Stimulated activated CD8-positive, alpha-beta memory T cell treated with anti-CD3 and anti-CD28 coated beads, Interleukin-15, amount 100 ng/mL, for 1 hour (primary cell): ENCODE data around the gene TIMM50.
"Not testable (repeated sequence)": the region's sequence is repeated elsewhere in the genome, so short reads cannot be mapped to it uniquely, and the experiment has no call there.

Experiments
- DNase-seq: peaks from one replicate; pipeline ENCODE4 v3.0.0-alpha.2; 2020; ENCODE audit warnings: low read depth

TIMM50 gene

DNA sequence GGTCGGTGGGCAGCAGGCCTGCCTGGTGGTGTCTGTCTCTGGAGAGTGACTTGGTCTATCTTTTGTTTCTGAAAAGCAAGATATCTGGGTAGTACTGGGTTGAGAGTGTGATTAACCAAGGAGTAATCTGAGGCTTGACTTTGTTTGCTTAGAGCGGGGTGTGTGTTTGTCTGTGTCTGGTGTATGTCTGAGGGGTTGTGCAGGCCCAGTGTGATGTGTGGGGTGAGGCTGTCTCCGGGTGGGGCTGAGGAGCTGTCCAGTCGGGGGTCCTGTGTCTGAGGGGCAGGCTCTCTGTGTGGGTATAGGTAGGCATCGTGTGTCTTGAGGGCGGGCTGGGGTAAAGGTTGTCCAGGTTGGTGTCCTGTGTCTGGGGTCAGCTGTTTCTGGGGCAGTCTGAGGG is 11.1 kb upstream of the TIMM50 start:
- no peak for DNase-seq

DNA sequence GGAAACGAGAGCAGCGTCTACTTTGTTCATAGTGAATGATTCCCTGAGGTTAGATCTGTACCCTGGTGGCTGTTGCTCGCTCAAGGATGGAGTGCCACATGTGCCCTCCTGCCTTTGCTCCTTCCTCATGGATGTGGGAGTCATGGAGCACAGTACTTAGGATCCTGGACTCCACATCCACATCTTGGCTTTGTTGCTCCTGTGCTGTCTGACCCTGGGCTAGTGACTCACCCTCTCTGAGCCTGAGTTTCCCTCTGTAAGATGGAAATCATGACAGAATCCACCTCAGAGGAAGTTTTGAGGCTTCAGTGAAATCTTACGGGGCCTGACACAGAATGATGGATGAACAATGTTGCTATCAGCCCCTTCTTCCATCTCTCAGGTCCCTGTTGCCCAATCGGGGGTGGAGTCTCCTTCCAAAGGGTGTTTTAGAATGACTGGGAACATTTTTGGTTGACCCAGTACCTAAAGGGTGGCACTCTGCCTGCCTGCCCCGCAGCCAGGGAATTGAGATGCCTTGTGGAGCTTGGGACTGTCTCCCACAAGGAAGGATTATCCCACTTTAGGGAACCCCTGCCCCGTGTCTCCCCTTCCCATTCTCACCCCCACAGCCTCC is 9.8 kb upstream of the TIMM50 start:
- DNase-seq = no peak

DNA sequence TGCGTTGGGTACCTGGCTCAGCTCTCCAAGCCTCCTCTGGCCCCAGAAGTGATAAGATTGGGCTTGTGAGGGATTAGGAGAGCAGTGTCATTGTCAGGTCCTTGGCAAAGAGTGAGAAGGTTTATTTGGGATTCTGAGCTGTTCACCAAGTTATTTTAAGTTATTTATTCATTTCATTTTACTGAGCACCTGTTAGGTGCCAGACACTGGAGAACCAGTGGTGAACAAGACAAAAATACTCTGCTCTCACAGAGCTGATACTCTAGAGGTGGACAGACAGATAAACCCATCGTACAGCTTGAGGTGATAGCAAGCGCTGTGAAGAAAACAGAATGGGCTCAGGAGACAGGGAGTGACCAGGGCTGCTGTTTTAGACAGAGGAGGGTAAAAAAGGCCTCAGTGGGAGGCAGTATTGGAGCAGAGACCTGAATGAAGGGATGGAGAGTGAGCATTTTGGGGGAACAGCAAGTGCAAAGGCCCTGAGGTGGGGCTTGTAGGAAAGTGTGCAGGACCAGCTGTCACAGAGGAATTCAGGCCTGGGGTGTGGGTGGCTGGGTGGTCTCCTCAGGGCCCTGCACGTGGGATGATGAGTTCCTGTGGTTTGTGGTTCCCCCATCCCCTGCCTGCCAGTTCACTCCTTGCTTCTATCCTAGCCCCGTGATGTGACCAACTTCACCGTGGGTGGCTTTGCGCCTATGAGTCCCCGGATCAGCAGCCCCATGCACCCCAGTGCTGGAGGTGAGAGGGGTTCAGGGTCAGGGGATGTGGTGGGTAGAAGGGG is 8.7 kb upstream of the TIMM50 start:
- DNase-seq = no peak

DNA sequence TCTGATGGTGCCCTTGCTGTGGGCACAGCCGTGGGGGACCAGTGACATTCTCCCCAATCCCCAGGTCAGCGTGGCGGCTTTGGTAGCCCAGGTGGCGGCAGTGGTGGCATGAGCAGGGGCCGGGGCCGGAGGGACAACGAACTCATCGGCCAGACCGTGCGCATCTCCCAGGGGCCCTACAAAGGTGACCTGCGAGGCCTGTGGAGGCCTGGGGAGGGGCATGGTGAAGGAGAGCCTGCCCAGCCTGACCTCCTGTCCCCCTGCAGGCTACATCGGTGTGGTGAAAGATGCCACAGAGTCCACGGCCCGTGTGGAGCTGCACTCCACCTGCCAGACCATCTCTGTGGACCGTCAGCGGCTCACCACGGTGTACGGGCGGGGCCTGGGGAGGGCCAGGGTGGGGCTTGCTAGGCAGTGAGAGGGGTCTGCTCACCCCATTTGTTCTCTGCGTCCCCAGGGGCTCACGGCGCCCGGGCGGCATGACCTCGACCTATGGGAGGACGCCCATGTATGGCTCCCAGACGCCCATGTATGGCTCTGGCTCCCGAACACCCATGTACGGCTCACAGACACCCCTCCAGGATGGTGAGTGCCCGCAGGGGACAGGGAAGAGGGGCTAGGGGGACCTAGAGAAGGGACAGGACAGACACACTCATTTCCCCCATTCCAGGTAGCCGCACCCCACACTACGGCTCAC is 7.7 kb upstream of the TIMM50 start:
- no peak for DNase-seq

DNA sequence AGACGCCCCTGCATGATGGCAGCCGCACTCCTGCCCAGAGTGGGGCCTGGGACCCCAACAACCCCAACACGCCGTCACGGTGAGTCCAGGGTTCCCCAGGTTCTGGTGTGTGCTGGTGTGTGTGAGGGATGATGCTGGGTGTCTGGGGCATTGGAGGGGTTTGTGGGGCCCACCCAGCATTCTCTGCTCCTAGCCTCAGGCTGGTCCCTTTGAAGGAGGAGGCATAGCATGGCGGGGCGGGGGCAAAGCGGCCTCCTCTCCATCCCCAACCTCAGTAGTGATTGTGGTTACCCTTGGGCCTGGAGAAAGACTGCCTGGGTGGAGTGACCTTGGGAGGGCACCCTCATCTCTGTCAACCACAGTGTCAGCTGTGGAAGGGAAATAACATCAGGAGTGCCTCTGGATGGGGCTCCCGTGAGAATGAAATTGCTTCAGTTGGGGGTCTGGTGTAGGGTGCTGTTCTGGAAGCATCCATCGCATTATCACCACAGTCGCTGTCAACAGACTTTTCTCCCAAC is 7.1 kb upstream of the TIMM50 start:
- DNase-seq = no peak

DNA sequence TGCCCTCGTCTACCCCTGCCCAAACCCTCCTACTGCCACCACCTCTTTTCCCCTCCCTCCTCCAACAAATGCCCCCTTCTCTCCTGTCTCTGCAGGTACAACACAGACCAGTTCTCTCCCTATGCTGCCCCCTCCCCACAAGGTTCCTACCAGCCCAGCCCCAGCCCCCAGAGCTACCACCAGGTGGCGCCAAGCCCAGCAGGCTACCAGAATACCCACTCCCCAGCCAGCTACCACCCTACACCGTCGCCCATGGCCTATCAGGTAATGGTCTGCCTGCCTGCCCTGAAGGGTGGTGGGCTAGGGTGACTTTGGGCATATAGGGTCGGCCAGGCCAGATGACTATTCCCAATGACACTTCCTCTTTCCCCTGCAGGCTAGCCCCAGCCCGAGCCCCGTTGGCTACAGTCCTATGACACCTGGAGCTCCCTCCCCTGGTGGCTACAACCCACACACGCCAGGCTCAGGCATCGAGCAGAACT is 6.5 kb upstream of the TIMM50 start:
- peak; percentile 58 for DNase-seq

DNA sequence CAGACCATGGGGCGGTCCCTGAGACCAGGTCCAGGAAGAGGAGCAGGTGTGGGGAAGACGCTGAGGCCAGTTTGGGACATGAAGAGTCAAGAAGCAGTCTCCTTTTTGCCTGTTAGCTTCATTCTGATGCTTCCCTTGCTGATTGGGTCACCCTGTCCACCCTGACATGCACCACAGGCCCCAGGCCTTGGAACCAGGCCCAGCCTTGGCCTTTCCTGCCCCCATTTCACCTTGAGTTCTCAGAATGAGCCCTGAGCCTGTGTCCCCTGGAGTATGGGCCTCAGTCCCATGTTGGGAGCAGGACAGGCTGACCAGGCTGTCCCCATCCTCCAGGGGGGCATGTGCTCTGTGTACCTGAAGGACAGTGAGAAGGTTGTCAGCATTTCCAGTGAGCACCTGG is 4.9 kb upstream of the TIMM50 start:
- no peak for DNase-seq

DNA sequence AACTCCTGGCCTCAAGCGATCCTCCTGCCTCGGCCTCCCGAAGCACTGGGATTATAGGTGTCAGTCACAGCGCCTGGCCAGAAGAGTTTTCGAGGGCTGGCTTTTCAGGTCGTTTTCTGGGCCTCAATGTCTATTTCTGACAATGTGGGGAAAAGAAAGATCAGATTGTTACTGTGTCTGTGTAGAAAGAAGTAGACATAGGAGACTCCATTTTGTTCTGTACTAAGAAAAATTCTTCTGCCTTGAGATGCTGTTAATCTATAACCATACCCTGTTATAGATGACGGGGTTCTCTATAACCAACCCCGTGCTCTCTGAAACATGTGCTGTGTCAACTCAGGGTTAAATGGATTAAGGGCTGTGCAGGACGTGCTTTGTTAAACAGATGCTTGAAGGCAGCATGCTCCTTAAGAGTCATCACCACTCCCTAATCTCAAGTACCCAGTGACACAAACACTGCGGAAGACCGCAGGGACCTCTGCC is 1.3 kb upstream of the TIMM50 start:
- DNase-seq = not testable (repeated sequence)

DNA sequence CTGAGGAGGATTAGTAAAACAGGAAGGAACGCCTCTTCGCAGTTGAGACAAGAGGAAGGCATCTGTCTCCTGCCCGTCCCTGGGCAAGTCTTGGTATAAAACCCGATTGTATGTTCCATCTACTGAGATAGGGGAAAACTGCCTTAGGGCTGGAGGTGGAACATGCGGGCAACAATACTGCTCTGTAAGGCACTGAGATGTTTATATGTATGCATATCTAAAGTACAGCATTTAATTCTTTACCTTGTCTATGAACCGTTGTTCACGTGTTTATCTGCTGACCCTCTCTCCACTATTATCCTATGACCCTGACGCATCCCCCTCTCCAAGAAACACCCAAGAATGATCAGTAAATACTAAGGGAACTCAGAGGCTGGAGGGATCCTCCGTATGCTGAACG is 722 bp upstream of the TIMM50 start:
- no peak for DNase-seq

DNA sequence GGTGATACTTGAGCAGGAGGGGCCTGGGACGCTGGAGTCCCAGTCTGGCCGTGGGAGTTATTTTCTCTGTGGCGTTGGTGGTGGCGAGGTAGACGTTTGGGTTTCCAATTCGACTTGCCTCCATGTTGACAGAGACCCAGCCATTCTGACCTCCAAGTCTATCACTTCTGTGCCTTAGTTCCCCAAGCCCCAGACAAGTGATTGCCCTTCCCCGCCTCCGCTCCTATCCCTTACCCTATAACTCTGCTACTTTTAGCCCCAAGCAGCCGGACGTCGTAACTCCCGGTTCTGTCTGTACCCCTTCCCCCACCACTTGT is 549 bp downstream of the TIMM50 start:
- DNase-seq = no peak

DNA sequence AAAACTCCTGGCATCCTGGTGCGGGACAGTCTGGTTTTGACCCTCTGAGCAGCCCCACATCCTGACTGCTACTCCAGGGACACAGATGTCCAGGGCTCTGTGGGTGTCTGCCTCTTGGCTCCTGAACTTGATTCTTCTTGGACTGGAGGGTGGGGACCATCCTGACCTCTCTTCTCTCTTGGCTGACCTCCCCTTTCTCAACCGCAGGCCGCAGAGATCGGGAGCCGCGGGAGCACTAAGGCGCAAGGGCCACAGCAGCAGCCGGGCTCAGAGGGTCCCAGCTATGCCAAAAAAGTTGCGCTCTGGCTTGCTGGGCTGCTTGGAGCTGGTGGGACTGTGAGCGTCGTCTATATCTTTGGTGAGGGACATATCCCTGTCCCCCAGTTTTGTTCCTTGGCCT is 1.0 kb downstream of the TIMM50 start:
- DNase-seq = no peak

DNA sequence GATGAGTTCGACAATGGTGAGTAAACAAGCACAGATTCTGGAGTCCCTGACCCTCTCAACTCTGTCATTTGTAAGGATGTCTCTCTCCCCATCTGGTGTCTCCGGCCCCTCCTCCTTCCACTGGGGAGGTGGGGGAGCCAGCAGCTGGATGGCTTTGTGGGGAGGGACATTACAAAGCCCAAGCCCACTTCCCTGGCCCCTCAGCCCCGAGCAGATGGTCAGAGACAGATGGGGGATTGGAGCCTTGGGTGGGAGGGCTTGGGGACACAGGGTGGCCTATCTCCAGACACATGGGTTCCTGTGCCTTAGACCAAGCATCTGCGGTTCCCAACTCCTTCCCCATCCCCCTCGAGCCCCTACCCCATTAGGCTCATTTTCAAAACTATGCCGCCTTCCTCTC is 2.5 kb downstream of the TIMM50 start:
- no peak for DNase-seq

DNA sequence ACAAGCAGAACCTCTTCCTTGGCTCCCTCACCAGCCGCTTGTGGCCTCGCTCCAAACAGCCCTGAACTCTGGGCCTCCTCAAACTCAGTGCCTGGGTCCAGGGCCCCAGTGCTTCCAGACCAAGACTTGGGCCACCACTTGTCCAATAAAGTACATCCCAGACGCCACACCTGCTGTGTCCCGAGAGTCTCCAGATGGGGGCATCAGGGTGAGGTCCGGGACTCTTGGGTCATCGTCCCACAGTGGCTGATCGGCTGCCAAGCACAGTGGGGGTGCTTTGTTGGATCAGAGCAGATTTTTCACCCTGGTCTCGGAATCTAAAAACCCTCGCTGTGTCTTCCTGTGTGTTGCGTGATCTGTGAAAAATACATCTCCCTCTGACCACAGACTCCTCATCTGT is 9.1 kb downstream of the TIMM50 start:
- DNase-seq = no peak

DNA sequence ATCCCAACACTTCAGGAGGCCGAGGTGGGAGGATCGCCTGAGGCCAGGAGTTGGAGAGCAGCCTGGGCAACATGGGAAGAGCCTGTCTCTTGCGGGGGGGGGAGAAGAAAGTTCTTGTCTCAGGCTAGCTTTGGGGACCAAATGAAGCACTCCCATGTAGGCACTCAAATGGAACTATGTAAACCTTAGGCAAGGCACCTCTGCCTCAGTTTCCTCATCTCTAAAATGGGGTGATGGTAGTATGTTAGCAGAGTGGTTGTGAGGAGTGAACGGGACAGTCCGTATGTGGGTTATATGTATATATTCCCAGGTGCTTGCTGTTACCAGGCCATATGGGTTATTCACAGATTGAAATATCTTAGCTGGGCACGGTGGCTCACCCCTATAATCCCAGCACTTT is 11.6 kb downstream of the TIMM50 start:
- DNase-seq = no peak

DNA sequence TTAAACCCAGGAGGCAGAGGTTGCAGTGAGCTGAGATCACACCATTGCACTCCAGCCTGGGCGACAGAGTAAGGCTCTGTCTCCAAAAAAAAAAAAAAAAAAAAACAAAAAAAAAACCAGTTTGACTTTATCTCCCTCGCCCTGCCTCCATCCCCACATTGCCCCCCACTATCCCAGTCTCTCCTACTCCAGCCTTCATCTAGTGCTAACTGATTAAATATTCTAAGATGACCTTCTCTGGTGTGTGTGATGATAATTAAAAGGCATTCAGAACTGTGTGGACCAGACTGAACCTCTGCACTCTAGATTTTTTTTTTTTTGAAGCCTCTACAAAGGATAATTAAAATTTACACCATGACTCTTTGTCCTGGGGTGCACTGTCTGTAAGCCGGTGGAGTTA is 12.2 kb downstream of the TIMM50 start:
- DNase-seq = no peak

DNA sequence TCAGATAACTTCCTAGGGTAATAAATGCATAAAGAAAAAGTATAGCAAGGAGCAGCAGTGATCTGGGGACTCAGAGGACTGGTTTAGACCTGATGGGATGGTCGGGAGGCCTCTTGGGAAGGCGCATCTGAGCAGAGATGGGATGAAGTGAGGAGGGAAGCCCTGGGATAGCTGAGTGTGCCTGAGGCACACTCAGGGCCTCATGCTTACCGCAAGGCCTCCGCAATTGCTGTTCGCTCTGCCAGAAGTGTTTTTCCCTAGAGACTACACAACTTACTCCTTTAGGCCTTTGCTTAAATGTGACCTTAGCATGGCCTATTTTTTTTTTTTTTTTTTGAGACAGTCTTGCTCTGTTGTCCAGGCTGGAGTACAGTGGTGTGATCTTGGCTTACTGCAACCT is 14.0 kb downstream of the TIMM50 start:
- DNase-seq = no peak

DNA sequence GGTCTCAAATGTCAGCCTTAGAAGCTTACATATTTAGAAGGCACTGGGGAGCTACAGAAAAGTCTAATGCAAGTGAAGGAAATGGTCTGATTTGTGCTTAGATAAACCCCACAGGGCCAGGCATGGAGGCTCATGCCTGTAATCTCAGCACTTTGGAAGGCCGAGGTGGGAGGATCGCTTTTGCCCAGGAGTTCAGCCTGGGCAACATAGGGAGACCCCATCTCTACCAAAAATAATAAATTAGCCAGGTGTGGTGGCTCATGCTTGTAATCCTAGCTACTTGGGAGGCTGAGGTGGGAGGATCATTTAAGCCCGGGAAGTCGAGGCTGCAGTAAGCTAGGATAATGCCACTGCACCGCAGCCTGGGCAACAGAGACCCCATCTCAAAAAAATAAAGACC is 15.4 kb downstream of the TIMM50 start:
- DNase-seq = no peak

DNA sequence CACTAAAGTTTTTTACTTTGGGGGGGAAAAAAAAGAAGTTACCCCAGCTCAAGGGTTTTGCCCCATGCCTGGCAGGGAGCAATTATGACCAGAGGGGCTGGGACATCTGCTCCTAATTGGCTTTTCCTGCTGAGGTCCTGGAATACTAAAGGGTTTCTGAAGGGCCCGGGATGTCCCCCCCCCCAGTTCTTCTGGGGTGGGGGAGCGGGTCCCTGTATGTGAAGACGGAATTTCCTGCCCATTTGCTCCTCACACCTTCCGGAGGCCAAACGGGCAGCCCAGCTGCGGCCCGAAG is 17.0 kb downstream of the TIMM50 start:
- no peak for DNase-seq

DNA sequence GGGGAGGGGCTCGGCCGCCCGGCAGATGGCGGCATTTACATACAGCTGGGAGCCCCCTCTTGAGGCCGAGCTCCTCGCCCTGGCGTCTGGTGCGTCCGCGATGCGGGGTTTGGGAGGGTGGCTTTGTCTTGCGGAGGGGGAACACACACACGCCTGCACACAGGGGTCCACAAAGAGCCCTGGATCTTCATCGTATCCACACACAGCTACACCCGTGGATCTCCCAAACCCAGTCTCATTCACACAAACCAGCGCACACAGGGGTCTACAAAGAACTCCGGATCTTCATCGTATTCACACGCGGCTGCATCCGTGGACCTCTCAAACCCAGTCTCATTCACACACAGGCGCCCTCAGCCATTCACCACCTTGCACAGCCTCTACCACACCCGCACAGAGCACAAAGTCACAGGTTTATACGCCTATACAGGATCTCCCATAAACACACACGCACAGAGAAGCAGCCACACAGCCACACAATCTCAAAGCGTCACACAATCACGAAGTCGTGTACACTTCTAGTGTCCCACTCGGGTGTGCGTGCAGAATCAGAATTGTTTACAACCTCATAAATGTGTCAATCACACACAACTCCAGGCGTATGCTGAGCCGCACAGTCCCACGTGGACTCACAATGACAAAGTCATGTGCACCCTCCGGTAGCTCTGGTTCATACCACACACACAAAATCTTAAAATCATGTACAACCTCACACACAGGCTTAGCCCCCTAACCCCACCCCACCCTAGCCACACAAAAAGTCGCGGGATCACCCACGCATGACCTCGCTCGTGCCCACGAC is 17.6 kb downstream of the TIMM50 start:
- no peak for DNase-seq

DNA sequence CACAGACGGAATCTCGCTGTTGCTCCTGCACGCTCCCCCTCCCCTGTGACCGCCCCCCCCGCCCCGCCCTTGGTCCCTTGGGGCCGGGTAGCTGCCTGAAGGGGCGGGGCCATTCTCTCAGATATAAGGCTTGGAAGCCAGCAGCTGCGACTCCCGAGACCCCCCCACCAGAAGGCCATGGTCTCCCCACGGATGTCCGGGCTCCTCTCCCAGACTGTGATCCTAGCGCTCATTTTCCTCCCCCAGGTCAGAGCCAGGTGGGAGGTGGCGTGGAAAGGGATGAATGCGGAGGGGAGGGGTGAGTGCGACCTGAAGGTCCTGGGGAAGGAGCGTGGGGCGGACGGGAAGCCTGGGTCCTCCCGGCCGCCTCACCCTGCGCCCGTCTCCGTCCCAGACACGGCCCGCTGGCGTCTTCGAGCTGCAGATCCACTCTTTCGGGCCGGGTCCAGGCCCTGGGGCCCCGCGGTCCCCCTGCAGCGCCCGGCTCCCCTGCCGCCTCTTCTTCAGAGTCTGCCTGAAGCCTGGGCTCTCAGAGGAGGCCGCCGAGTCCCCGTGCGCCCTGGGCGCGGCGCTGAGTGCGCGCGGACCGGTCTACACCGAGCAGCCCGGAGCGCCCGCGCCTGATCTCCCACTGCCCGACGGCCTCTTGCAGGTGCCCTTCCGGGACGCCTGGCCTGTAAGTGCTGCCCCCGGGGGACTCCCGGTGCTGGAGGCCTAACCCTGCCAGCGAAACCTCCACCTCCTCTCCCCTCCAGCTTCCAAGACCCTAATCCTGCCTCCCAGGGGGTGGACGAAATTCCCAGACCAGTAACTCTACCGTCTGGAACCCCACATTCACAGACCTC is 18.4 kb downstream of the TIMM50 start, which contains the start of gene DLL3:
Gene DLL3, plus strand, starts transcription at position 150 of the 845 bp plus-strand sequence. Its CDS starts 28 bp downstream, at position 178.
- DNase-seq = no peak

DNA sequence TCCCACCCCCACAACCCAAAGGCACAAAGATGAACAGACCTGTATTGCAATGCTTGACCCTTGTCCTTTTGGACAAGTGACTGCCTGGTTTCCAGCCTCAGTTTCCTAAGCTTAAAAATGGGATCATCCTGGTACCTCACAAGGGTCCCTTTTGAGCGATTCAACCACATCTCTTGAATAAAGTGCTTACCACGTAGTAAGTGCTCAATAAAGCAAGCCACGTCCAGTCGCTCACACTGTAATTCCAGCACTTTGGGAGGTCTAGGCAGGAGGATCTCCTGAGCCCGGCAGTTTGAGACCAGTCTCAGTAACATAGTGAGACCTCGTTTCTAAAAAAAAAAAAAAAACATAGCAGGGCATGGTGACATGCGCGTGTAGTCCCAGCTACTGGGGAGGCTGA is 19.3 kb downstream of the TIMM50 start:
- DNase-seq = no peak
